Gastrocnemius medialis (tissue), 4 donors: ENCODE measurements around the gene PPP1R9B.

Experiments used
- POLR2A ChIP-seq, 2 donors: fragments of 450-650 bp; IDR thresholded peaks; one replicate each; pipeline ENCODE4 v1.6.1; 2017; ENCODE audit warnings: antibody characterized with exemption in 2 of 2, mild to moderate bottlenecking in 2 of 2, moderate library complexity in 2 of 2
- TF ChIP-seq, protein P1 (sequence below), 5 experiments: fragments of 450-650 bp in 3 of 5; fragments of 200-600 bp in 2 of 5; sonication (generic) in 2 of 5; IDR thresholded peaks in 4 of 5; conservative IDR thresholded peaks in 1 of 5; 1 replicate in 4 of 5; 2 replicates in 1 of 5; pipeline ENCODE4 v1.5.1; 2016 to 2019; ENCODE audit warnings: antibody characterized with exemption in 5 of 5, mild to moderate bottlenecking in 3 of 5, moderate library complexity in 3 of 5

DNA sequence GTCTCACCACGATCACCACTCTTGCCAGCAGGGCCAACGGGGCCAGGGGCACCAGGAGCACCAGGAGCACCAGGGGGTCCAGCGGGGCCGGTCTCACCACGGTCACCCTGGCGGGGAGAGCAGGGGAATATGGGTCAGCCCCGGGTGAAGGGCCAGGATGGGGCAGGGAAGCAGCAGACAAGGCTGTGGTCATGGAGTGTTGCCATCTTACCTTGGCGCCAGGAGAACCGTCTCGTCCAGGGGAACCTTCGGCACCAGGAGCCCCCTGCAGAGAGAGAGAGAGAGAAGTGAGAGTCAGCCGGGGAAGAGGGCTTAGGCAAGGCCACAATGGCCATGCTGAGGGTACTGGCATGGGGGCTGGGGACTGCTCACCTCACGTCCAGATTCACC, 38.0 kb upstream of the PPP1R9B start:
- TF ChIP-seq, protein P1, sequence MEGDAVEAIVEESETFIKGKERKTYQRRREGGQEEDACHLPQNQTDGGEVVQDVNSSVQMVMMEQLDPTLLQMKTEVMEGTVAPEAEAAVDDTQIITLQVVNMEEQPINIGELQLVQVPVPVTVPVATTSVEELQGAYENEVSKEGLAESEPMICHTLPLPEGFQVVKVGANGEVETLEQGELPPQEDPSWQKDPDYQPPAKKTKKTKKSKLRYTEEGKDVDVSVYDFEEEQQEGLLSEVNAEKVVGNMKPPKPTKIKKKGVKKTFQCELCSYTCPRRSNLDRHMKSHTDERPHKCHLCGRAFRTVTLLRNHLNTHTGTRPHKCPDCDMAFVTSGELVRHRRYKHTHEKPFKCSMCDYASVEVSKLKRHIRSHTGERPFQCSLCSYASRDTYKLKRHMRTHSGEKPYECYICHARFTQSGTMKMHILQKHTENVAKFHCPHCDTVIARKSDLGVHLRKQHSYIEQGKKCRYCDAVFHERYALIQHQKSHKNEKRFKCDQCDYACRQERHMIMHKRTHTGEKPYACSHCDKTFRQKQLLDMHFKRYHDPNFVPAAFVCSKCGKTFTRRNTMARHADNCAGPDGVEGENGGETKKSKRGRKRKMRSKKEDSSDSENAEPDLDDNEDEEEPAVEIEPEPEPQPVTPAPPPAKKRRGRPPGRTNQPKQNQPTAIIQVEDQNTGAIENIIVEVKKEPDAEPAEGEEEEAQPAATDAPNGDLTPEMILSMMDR (IDR thresholded peaks at IDR 0.05 in 4 of 5, conservative IDR thresholded peaks at IDR 0.05 in 1 of 5), result no peak
- no peak for TF ChIP-seq POLR2A (IDR thresholded peaks at IDR 0.05)
